GM18951 (cell line): ENCODE data around the gene ATP10A.

Experiments
- POLR2A ChIP-seq: IDR thresholded peaks from 4 replicates; pipeline ENCODE4 v1.6.1; 2011; ENCODE audit warnings: mild to moderate bottlenecking; ENCODE audit not compliant: insufficient read length, insufficient read depth; ENCODE audit errors: extremely low read depth
- in situ Hi-C: fragments of 300-500 bp; cut with MboI; formaldehyde crosslinking; loops from one replicate; pipeline ENCODE4 v1.12.0; 2022; ENCODE audit warnings: low sequenced_read_pairs, mixed read lengths, inconsistent platforms; ENCODE audit not compliant: unreplicated experiment

The ATP10A gene

DNA sequence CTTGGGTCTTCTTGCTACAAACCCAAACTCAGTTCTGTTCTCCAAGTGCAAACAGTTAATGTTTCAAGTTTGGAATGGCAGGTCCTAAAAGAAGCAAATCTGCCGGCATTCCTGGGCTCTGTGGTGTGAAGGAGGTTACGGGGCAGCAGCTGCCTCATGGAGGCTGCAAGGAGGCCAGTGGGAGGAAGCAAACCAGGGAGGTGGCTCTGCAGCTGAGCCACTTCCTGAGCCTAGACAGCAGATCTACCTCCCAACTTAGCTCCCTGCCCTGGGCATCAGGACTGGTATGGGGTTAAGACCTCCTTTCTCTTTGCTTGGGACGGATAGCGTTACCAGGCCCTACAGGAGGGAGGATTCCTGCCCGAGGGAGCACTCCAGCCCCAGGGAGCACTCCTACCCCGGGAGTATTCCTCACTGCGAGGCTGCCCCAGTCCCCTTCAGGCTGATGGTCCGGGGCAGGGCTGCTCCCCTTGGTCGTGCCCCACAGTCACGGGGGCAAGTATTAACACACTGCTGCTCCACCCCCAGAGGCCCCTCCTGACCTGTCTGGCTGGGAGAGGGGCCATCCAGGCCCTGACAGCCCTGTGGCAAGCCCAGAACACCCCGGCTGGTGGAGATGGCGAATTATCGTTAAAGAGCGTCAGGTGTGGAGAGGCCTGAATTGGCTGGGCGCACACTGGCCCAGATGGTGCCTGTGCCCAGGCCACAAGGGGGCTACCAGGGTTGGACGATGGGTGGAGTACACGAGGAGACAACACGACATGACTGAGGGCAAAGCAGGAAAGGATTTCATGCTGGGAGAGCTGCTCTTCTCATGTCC is 129.9 kb downstream of the ATP10A start:
- TF ChIP-seq POLR2A, result no peak
- in situ Hi-C loops, result no loop called here

DNA sequence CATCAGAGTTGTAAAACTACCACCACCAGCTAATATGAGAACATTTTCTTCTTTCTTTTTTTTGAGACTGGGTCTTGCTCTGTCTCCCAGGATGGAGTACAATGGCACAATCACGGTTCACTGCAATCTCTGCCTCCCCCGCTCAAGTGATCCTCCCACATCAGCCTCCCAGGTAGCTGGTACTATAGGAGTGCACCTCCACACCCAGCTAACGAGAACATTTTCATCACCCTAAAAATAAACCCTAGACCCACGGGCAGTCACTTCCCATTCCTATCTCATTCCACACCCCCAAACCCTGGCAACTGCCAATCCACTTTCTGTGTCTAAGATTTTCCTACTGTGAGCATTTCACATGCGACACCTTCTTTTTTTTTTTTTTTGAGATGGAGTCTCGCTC is 130.9 kb downstream of the ATP10A start:
- in situ Hi-C loops, result no loop called here
- TF ChIP-seq POLR2A, result no peak

DNA sequence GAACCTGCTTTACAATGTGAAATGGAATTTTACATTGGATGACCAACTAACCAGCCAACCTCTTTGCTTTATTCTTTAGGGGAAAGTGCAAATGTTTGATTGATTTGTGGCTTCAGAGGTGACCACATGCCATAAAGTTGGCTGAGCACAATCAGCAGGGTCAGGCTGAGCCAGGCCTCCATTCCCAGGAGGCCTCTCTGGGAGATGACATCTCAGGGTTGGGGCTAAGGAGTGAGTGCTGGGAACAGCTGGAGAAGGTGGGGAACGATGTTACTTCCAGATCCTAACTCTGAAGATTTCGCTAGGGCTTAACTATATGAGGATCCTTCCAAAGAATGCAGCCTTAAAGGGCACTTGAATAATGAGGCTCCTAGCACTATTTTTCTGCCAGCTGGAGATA is 131.7 kb downstream of the ATP10A start:
- no peak for TF ChIP-seq POLR2A
- in situ Hi-C loops, result no loop called here

DNA sequence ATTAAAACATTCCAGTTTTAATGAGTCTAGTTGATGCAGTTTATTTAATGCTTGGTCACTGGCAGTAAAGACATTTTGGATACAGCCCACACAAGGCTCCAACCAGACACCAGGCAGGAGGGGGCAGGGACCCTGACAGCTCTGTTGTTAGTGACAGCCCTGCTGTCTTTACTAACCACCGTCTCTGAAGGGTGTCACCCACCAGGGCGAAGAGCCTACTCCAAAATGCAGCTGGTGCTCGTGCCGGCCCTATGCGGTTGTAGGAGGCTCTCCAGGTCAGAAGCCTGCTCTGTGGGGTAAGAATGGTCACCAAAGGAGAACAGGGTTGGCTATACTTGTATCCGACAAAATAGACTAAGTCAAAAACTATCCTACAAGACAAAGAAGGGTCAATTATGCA is 132.2 kb downstream of the ATP10A start:
- in situ Hi-C loops, result no loop called here
- no peak for TF ChIP-seq POLR2A

DNA sequence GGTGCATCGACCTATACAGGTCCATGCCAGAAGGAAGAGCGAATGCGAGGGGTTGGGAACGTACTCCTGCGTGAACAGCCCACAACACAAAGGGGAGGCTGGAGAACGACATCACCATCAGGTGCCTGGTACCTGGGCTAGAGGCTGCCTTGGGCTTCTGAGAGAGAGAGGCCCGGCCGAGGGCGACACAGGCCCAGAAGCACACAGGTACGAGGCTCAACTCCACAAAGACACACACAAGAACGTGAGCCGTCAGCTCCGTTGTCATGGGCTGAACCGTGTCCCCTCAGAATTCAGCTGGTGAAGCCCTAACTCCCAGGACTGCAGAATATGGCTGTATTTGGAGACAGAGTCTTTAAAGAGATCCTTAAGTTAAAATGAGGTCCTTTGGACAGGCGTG is 134.3 kb downstream of the ATP10A start:
- in situ Hi-C loops, result no loop called here
- no peak for TF ChIP-seq POLR2A

DNA sequence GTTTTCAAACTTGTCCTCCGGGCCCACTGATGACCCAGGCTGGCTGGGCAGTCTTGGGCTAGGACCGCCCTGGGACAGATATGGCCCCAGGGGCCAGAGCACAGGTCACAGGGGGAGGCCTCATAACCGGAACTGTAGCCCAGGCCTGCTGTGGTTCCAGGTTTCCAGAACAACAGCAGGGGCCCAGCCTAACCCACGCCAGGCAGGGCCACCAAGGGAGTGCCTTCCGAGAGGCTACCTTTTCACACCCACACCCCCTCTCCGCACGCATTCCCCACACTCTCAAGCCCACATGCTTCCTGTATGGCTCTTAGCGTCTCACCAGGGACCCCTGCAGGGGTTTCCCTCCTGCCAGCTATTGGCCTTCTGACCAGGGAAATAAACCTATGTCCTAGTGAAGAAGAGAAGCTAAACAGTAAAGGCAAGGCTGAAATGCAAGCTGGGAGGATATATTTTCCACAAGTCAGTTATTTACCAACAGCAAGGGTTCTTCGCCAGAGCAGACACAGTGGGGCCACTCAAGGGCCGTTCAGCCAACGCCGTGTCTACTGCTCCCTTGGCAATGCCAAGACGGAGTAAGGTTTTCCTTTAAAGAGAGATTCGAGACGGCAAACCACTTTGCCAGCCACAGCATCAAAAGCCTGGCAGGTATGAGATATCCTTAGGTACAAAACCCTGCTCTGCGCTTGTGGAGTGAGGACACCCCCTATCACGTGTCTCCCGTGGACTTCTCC is 135.1 kb downstream of the ATP10A start:
- TF ChIP-seq POLR2A, result no peak
- in situ Hi-C loops, result no loop called here

DNA sequence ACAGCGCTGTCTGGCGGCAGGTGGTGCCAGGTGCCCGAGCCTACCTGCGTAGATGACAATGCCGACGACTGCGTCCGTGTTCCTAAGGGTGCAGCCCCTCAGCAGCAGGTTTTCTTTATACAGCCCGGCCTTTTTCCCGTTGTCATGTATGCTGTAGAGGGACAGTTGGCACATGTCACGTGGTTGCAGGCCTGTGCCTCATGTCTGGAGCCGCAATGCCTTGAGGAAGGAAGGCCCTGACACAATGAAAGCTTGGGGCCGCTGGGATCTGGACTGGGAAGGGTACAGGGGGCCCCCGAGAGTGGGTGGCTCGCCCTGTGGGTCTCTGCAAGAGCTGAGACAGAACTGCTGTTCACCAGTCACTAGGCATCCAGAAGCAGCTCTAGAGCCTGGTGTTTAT is 136.0 kb downstream of the ATP10A start:
- in situ Hi-C loops, result no loop called here
- no peak for TF ChIP-seq POLR2A

DNA sequence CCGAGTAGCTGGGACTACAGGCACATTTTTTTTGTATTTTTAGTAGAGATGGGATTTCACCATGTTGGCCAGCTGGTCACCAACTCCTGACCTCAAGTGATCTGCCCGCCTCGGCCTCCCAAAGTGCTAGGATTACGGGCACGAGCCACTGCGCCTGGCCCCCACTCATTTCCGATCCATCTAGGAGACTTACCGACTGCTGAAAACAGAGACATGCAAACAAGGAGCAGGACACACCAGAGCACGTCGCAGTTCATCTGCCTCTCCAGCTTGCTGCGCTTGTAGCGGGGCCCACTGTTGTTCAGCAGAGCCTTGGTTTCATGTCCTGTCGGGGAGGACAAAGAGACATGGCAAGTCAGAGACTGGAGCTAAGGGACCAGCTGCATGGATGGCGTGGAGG is 137.4 kb downstream of the ATP10A start:
- in situ Hi-C loops, result no loop called here
- TF ChIP-seq POLR2A, result no peak

DNA sequence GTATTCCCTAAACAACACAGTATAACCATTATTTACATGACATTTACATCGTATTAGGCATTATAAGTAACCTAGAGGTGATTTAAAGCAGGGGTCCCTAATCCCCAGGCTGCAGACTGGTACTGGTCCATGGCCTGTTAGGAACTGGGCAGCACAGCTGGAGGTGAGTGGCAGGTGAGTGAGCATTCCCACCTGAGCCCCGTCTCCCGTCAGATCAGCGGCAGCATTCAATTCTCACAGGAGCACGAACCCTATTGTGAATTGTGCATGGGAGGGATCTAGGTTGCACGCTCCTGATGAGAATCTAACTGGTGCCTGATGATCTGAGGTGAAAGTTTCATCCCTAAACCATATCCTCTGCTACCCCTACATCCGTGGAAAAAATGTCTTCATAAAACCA is 138.2 kb downstream of the ATP10A start:
- in situ Hi-C loops, result no loop called here
- TF ChIP-seq POLR2A, result no peak

DNA sequence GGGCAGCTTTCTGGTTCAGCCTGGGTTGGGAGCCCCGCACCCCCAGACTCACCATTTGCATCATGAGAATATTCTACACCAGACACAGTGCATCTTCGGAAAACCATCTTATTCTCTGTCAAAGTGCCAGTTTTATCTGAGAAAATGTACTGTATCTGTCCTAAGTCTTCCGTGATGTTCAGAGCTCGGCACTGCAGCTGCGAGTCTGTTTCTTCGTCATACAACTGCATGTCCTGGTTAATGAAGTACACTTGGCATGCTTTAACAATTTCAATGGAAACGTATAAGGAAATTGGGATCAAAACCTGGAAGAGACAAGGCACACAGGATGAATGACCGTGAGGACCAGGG is 141.5 kb downstream of the ATP10A start:
- no peak for TF ChIP-seq POLR2A
- in situ Hi-C loops, result no loop called here

DNA sequence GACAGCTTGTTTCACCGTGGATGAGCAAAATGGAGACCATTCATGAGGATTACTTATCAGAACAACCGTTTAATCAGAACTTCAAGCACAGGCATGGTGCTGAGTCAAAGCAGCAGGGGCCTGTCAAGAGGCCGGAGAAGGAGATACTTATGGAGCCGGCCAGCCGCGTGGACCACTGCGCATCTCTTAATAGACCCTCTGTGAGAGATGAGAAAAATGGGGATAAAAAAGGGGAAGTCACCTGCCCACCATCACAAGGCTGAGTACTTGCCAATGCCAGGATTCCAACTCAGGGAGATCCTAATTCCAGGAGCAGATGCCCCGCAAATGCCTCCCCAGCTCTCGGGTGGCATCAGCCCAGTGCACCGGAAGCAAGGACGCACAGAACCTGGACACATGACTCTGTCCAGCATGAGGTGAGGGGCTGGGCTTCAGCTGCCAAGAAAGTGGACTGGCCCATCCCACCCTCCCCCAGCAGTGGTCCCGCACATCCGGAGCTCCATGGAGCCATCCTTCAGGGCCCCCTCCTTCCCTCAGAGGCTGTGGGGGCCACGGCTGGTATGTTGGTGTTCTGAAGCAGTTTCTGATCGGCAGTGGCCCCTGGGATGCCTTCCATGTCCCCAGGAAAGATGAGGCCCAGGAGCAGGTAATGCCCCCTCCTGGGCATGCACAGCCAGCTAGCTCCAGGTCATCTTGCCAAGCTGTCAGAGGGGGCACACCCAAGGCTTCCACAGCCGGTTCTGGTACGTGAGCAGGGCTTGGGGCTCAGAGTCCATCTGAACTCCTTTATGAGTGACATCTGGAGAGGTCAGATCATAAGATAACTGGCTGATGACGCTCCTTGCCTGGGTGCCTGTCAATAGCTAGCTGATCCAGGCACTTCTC is 143.8 kb downstream of the ATP10A start:
- TF ChIP-seq POLR2A, result no peak
- in situ Hi-C loops, result no loop called here

DNA sequence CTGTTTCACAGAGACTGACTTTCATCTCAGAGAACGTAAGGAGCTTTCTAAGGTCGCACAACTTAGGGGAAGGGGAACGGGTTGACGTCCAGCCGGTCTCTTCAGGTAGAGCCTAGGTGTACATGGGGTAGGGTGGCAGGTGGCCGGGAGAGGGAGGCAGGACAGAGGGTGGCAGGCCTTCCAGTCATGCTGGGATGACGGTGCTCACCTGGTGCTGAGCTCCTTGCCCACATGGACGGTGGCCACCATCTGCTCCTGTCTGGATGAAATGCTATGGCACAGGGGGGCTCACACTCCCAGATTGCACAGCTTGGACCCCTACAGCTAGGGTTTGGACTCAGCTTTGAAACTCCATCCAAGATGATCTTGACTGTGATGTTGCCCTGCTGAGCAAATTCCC is 144.5 kb downstream of the ATP10A start:
- in situ Hi-C loops, result no loop called here
- TF ChIP-seq POLR2A, result no peak

DNA sequence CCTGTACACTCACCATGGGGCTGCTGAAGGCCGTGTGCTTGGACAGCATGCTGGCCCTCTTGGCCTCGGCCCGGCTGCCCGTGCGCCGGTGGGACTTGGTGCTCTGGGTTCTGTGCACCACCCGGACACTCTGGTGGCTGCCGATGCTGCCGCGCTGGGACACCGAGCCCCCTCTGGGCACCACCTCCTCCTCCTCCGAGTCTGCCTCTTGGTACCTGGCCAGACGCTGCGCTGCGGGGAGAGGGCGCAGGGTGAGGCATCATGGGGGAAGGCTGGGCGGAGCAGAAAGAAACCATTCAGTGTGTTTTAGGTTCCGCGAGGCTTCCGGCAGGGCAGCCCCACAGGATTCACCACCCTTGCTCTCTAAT is 145.0 kb downstream of the ATP10A start:
- TF ChIP-seq POLR2A, result no peak
- in situ Hi-C loops, result no loop called here

DNA sequence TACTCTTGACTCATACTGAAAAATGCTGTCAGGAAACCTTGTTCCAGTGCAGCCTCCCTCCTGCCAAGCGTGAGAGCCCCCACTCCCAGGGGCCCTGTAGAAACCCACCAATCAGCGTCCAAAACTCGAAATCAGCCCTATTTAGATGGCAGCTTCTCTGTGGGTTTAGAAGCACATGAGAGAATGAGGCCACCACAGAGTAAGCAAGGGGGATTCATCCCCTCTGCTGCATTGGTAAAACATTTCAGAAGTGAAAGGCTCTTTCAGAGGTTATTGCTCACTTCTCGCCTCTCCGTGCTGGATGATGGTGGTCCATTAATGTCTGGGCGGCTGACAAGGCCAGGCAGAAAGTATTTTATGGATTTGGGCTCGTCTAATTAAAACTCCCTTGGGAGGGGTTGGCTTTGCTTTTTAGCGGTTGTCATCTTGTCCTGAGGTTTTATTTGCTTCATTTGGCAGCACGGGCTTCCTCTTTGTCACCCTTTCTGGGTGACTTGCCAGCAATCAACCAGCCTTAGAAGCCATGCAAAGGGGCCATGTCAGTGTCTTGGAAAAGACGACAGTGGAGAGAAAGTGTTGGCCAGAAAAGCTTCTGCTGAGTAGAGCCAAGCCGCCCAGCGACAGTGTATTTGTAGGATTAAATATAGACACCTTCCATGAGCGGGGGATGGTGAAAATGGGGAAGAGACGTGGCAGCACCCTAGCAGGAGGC is 145.5 kb downstream of the ATP10A start:
- no peak for TF ChIP-seq POLR2A
- in situ Hi-C loops, result no loop called here
